GM12892 (cell line): ENCODE data around the gene SEC16A.
A peak's percentile ranks its signal among the peaks of the same experiment; 100 is the strongest.

Source experiments
- DNase-seq: peaks from one replicate; pipeline ENCODE4 v3.0.0; 2011; ENCODE audit not compliant: insufficient read length
- FAIRE-seq: peaks from 2 replicates; lab custom pipeline; 2011; peaks lifted over from hg19 to GRCh38; lab: Jason Lieb, UNC
- POLR2A ChIP-seq: IDR thresholded peaks from 2 replicates; pipeline ENCODE4 v1.6.1; 2011; ENCODE audit warnings: low read depth, low read length, control low read depth
- POLR2AphosphoS5 ChIP-seq: IDR thresholded peaks from 2 replicates; pipeline ENCODE4 v1.6.1; 2011; ENCODE audit warnings: low read depth, low read length, control low read depth
- TAF1 ChIP-seq: IDR thresholded peaks from 2 replicates; pipeline ENCODE4 v1.6.1; 2011; ENCODE audit warnings: low read depth, mild to moderate bottlenecking, control low read depth, low read length, borderline replicate concordance

Gene SEC16A

GRCh38 chr9:136497916-136498695 is 15.3 kb upstream of the SEC16A start:
- TF ChIP-seq POLR2AphosphoS5: no peak
- TF ChIP-seq TAF1: no peak
- TF ChIP-seq POLR2A: no peak
- FAIRE-seq (no peak), DNase-seq (no peak)

- no peak for DNase-seq
- TF ChIP-seq TAF1: no peak
- TF ChIP-seq POLR2A: no peak
- no peak for TF ChIP-seq POLR2AphosphoS5
- no peak for FAIRE-seq
Observed at GRCh38 chr9:136496801-136497620, 14.2 kb upstream of the SEC16A start.

- no peak for DNase-seq
- no peak for FAIRE-seq
- no peak for TF ChIP-seq POLR2AphosphoS5
- no peak for TF ChIP-seq TAF1
- no peak for TF ChIP-seq POLR2A
Observed at GRCh38 chr9:136496181-136496580, 13.3 kb upstream of the SEC16A start.

- no peak for DNase-seq
- no peak for FAIRE-seq
- TF ChIP-seq TAF1 (no peak), POLR2AphosphoS5 (no peak), POLR2A (no peak)
Observed at GRCh38 chr9:136495238-136495800, 12.5 kb upstream of the SEC16A start.

- TF ChIP-seq POLR2A (no peak), POLR2AphosphoS5 (no peak), TAF1 (no peak)
- DNase-seq: no peak
- no peak for FAIRE-seq
Observed at GRCh38 chr9:136494531-136495215, 11.8 kb upstream of the SEC16A start.

DNA sequence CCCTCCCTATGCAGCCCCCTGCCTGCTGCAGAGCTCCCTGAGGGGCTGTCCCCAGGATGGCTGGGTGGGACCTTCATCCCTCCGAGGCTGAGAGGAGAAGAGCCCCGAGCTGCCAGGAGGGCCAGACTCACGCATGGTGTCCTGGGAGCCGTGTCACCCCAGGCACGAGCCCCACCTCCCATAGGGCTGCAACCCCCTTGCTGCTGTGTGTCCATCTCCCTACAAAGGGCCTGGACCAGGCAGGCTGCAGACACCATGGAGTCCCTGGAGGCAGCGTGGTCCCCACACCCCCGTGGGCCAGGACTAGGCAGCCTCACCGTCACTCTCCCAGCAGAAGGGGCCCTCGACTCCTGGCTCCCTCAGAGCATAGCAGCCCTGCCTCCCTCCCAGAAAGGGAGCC is 11.2 kb upstream of the SEC16A start:
- TF ChIP-seq TAF1 (no peak), POLR2A (no peak), POLR2AphosphoS5 (no peak)
- no peak for FAIRE-seq
- no peak for DNase-seq

DNA sequence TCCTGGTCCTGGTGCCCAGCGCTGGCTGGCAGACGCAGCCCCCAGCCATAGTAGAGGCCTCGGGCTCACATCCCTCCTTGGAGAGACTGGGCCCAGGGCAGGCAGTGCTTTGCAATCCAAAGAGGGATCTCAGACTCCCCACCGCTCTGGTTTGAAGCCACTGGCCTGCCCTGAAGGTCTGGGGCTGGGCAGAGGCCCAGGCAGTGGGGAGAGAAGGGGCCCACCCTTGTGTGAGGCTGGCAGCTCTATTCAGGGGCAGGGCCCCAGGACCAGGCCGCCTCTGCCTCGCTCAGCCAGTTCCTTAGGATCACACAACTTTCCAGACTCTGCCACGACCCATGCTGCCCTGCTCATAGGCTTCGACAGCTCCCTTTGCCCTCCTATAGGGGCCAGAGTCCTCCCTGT is 10.7 kb upstream of the SEC16A start:
- FAIRE-seq (no peak), DNase-seq (no peak)
- TF ChIP-seq POLR2A (no peak), POLR2AphosphoS5 (no peak), TAF1 (no peak)

DNA sequence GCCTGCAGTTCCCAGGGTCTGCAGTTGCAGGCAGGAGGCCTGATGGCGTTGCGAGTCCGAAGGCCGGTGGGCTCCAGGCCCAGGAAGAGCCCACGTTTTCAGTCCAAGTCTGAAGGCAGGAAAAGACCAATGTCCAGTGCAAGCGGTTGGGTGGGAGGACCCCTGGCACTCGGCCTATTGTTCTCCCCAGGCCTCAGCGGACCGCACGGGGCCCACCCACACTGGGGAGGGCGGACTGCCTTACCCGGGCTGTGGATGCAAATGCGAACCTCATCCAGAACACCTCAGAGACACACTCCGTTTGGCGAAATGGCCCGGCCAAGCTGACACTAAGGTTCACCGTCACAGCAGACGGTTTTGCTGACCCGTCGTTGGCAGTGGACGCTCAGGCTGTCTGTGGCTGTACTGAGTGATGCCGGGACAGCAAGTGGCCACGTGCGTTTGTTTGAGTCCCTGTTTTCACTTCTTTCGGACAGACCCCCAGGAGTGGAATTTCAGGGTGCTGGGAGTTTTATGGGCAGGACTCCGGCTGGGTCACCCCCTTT is 10.2 kb upstream of the SEC16A start:
- DNase-seq (no peak), FAIRE-seq (no peak)
- no peak for TF ChIP-seq POLR2AphosphoS5
- TF ChIP-seq TAF1: no peak

- FAIRE-seq: no peak
- TF ChIP-seq TAF1: no peak
- no peak for TF ChIP-seq POLR2AphosphoS5
Observed at GRCh38 chr9:136489731-136490130, 6.9 kb upstream of the SEC16A start.

GRCh38 chr9:136488247-136489214 is 5.7 kb upstream of the SEC16A start:
- DNase-seq: no peak

More at GRCh38 chr9:136489731-136490130, 6.9 kb upstream of the SEC16A start:
- no peak for DNase-seq

More at GRCh38 chr9:136488247-136489214, 5.7 kb upstream of the SEC16A start:
- peak; percentile 67 for FAIRE-seq
- TF ChIP-seq POLR2AphosphoS5: no peak
- no peak for TF ChIP-seq TAF1
- TF ChIP-seq POLR2A: no peak
